Measurements from ENCODE around the gene SPAG4.

The SPAG4 gene

DNA sequence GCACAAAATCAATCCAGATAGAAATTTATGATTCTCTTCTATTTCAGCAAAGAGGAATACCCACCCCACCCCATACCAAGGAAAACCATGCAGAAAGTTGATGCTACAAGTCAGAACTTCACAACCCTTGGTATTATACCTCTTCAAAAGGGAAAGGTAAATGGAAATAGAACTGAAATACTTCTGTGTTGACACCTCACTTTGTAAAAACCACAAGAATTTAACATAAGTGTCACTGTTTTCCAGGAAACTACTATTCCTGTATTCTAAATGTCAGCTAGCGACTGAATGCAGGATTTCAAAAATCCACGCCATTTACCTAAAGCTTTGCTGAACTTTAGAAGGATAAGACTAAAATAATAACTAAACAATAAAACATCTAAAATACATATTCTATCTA, 45.4 kb downstream of the SPAG4 start:
- TF ChIP-seq ZFX (IDR thresholded peaks at IDR 0.05; ENCODE audit: borderline replicate concordance): no peak
- TF ChIP-seq, protein P1, sequence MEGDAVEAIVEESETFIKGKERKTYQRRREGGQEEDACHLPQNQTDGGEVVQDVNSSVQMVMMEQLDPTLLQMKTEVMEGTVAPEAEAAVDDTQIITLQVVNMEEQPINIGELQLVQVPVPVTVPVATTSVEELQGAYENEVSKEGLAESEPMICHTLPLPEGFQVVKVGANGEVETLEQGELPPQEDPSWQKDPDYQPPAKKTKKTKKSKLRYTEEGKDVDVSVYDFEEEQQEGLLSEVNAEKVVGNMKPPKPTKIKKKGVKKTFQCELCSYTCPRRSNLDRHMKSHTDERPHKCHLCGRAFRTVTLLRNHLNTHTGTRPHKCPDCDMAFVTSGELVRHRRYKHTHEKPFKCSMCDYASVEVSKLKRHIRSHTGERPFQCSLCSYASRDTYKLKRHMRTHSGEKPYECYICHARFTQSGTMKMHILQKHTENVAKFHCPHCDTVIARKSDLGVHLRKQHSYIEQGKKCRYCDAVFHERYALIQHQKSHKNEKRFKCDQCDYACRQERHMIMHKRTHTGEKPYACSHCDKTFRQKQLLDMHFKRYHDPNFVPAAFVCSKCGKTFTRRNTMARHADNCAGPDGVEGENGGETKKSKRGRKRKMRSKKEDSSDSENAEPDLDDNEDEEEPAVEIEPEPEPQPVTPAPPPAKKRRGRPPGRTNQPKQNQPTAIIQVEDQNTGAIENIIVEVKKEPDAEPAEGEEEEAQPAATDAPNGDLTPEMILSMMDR (IDR thresholded peaks at IDR 0.05): no peak
- H3K27ac ChIP-seq: no peak overlapping the region

DNA sequence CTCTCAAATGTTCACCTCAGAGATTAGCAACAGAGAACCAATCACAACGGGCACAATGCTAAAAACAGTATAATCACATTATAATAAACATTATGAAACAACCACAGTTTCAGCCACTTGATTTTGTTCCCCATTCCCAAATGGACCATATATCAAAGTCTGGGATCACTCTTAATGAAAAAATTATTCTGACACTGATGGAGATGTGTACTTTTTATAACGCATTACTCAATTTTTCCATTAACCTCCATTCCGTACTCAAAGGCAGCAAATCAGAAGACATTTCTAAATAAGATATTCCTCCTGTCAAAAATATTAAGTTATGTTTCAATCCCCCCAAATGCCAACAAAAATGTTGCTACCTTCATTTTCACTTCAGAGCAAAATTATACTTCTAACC, 46.3 kb downstream of the SPAG4 start:
- H3K27ac ChIP-seq: no peak overlapping the region
- TF ChIP-seq, protein P1 (IDR thresholded peaks at IDR 0.05): no peak
- no peak for TF ChIP-seq ZFX (IDR thresholded peaks at IDR 0.05; ENCODE audit: borderline replicate concordance)

DNA sequence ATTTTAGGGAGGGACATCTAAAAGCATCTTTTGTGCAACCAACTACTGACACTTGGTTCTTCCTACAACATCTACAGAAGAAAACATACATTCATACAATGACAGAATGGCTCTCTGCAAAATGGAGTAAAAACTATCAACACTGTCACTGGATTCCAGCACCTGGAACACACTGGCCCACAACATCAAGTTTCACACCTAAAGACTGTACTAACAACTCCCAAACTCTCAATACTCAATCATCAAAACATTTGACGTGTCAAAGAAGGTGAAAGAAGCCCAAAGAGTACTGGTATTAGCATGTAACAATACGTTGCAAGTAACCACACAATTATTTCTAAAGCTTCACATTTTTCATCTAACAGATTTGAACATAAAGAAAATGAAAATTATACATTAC, 46.9 kb downstream of the SPAG4 start:
- no peak overlapping the region for H3K27ac ChIP-seq
- TF ChIP-seq, protein P1 (IDR thresholded peaks at IDR 0.05): no peak
- no peak for TF ChIP-seq ZFX (IDR thresholded peaks at IDR 0.05; ENCODE audit: borderline replicate concordance)

DNA sequence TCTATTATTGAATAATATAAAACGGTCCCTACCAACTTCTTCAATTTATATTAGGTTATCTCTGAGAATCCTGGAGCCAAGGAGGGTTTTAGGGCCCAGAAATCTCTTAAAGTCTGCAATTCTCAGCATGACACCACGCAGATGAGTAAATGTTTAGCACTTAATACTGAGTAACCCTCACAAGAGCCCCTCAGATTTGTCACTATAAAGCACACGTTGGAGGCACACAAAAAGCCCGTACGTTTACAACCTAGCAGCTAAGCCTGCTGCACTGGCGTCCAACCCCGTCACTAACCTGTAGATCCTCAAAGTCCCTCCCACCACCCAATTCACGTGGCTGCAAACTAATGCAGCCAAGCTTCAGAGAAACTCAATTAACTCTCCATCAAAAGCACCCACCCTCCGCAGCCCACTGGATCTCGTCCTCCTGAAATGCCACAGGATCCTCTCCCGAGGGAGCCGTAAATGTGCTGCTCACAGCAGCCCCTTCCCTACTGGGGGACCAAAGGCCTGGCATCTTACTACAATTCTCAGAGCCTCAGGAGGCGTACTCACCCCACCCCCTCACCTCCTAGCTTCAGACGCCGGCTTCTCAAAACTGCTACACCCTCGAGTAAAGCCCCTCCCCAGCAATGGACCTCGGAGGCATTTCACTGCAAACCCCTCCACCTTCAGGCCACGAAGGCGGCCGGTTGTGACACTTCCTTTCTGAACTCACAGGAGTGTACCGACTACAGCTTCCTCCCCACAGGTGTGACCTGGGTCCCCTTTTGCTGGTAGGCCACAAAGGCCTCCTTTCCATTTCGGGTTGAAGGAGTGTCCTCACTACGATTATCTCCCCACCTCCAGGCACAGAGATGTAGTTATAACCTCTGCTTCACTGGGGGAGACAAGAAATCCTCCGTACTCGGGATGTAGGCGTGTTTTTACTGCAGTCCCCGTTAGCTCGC, 48.2 kb downstream of the SPAG4 start:
- H3K27ac ChIP-seq: peak overlapping the region; percentile 92
- TF ChIP-seq, protein P1 (IDR thresholded peaks at IDR 0.05): no peak
- TF ChIP-seq ZFX (IDR thresholded peaks at IDR 0.05; ENCODE audit: borderline replicate concordance): no peak

DNA sequence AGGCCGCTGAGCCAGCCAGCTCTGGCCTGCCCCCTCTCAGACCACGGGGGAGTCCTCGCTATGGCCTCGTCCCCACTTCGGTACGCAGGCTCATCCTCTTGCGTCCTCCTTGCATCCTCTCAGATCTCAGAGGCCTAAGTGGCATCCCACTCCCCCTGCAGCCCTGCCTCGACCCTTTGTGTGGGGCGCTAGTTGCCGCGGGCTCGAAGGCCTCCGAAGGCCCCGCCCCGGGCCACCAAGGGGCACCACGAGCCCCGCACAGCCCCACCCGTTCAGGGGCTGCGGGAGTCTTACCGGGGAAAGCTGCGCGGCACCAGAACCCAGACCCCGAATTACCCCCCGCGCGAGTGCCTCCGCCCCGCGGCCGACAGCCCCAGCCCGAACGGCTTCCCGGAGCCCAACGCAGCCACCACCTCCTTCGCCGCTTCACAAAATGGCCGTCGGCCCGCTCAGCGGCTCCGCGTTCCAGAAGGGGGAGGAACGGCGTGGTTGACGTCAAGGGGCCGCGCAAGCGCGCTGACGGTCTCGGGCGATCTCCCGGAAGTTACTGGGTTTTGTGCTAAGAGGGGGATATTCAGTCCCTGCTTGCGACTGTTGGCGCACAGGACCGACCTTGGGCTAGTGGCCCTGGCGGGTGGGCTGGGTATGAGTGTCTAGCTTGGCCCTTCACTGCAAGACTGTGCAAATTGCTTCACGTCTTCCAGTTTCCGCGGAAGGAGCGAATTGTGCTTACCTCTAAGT, 49.0 kb downstream of the SPAG4 start, which contains the start of the genes CPNE1 and RBM12:
Gene CPNE1 (minus strand): TSS at position 435 of the 741 bp plus-strand sequence. CDS start 31,977 bp downstream, outside the sequence.
Gene RBM12 (minus strand): TSS at position 435 of the 741 bp plus-strand sequence. CDS start 9,578 bp downstream, outside the sequence.
- H3K27ac ChIP-seq: peak within 1 kb of the TSS; percentile 92
- TF ChIP-seq, protein P1 (IDR thresholded peaks at IDR 0.05): peak; percentile 19; the same call in 1 of the 2 replicates
- TF ChIP-seq ZFX (IDR thresholded peaks at IDR 0.05; ENCODE audit: borderline replicate concordance): no peak

DNA sequence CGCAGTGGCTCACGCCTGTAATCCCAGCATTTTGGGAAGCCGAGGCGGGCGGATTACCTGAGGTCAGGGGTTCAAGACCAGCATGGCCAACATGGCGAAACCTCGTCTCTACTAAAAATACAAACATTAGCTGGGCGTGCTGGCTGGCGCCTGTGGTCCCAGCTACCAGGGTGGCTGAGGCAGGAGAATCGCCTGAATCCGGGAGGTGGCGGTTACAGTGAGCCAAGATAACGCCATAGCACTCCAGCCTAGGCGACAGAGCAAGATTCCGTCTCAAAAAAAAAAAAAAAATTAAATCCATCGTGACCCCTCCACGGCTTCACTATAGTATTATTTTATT, 50.3 kb downstream of the SPAG4 start:
- H3K27ac ChIP-seq: peak overlapping the region; percentile 92
- no peak for TF ChIP-seq ZFX (IDR thresholded peaks at IDR 0.05; ENCODE audit: borderline replicate concordance)
- TF ChIP-seq, protein P1 (IDR thresholded peaks at IDR 0.05): no peak
